ENCODE results near the gene CENPX. TPM values are rescaled to one million over a fixed set of nuclear protein-coding genes. Genes with fewer than 3 reads are reported as not detected.

The CENPX gene
- total and polyA plus RNA-seq, 5 donors from 2014 or later = 31.4 to 66.4 (median 64.9) TPM

- ATAC-seq (ENCODE audit: low read depth in 2 of 2) = no peak
- no peaks in the 10 kb centered on the region for H3K27me3 ChIP-seq (ENCODE audit: control insufficient read depth, insufficient read depth, low read length)
- peak overlapping the region in 1 of 4 donors; percentile 69 for H3K4me3 Mint-ChIP-seq
- no peaks in the 10 kb centered on the region for H3K9me3 ChIP-seq (ENCODE audit: control insufficient read depth in 2 of 2, low read length in 2 of 2)
- peaks cover 0 to 2% (median 0%) of the 10 kb centered on the region in 7 donors for H3K9me3 Mint-ChIP-seq
- peaks cover 1% of the 10 kb centered on the region for H3K36me3 Mint-ChIP-seq
- no peak overlapping the region for H3K4me3 ChIP-seq (ENCODE audit: low read depth, low read length)
- peaks cover 9% of the 10 kb centered on the region for H3K36me3 ChIP-seq (ENCODE audit: control insufficient read depth, insufficient read depth, low read length)
- H3K4me1 ChIP-seq (ENCODE audit: control insufficient read depth, insufficient read depth, low read length, poor library complexity, severe bottlenecking) = peaks cover 25% of the 10 kb centered on the region
- no peak for DNase-seq
- no peak overlapping the region for H3K27ac Mint-ChIP-seq
- H3K27me3 Mint-ChIP-seq = no peaks in the 10 kb centered on the region
- H3K27ac ChIP-seq (ENCODE audit: insufficient read depth, low read length, poor library complexity, severe bottlenecking) = no peak overlapping the region
- H3K4me1 Mint-ChIP-seq = peaks cover 0 to 19% (median 3%) of the 10 kb centered on the region in 4 donors
Measured at GRCh38 chr17:82062984-82063368, 40.3 kb upstream of the CENPX start.

GRCh38 chr17:82062076-82062983 is 39.7 kb upstream of the CENPX start:
- DNase-seq = no peak
- no peak overlapping the region for H3K27ac Mint-ChIP-seq
- no peaks in the 10 kb centered on the region for H3K27me3 ChIP-seq (ENCODE audit: control insufficient read depth, insufficient read depth, low read length)
- H3K4me1 ChIP-seq (ENCODE audit: control insufficient read depth, insufficient read depth, low read length, poor library complexity, severe bottlenecking) = peaks cover 25% of the 10 kb centered on the region
- ATAC-seq (ENCODE audit: low read depth in 2 of 2) = no peak
- peak overlapping the region in 3 of 4 donors; percentile 39 to 69 (median 41) for H3K4me3 Mint-ChIP-seq
- H3K36me3 ChIP-seq (ENCODE audit: control insufficient read depth, insufficient read depth, low read length) = peaks cover 15% of the 10 kb centered on the region
- H3K9me3 ChIP-seq (ENCODE audit: control insufficient read depth in 2 of 2, low read length in 2 of 2) = no peaks in the 10 kb centered on the region
- H3K4me1 Mint-ChIP-seq = peaks cover 0 to 19% (median 3%) of the 10 kb centered on the region in 4 donors
- H3K27me3 Mint-ChIP-seq = no peaks in the 10 kb centered on the region
- H3K4me3 ChIP-seq (ENCODE audit: low read depth, low read length) = no peak overlapping the region
- H3K27ac ChIP-seq (ENCODE audit: insufficient read depth, low read length, poor library complexity, severe bottlenecking) = no peak overlapping the region
- H3K9me3 Mint-ChIP-seq = peaks cover 0 to 2% (median 0%) of the 10 kb centered on the region in 7 donors
- peaks cover 5% of the 10 kb centered on the region for H3K36me3 Mint-ChIP-seq

GRCh38 chr17:82061047-82061925 is 38.6 kb upstream of the CENPX start:
- Mint-ChIP-seq H3K36me3 (peaks cover 5% of the 10 kb centered on the region), H3K4me1 (peaks cover 0 to 13% (median 1%) of the 10 kb centered on the region in 4 donors), H3K4me3 (no peak overlapping the region), H3K9me3 (peaks cover 0 to 2% (median 0%) of the 10 kb centered on the region in 7 donors), H3K27ac (no peak overlapping the region), H3K27me3 (no peaks in the 10 kb centered on the region)
- Histone ChIP-seq H3K27me3 (ENCODE audit: control insufficient read depth, insufficient read depth, low read length) (no peaks in the 10 kb centered on the region), H3K36me3 (ENCODE audit: control insufficient read depth, insufficient read depth, low read length) (peaks cover 18% of the 10 kb centered on the region), H3K27ac (ENCODE audit: insufficient read depth, low read length, poor library complexity, severe bottlenecking) (no peak overlapping the region), H3K4me1 (ENCODE audit: control insufficient read depth, insufficient read depth, low read length, poor library complexity, severe bottlenecking) (peaks cover 23% of the 10 kb centered on the region), H3K4me3 (ENCODE audit: low read depth, low read length) (no peak overlapping the region), H3K9me3 (ENCODE audit: control insufficient read depth in 2 of 2, low read length in 2 of 2) (no peaks in the 10 kb centered on the region)
- no peak for ATAC-seq (ENCODE audit: low read depth in 2 of 2)
- DNase-seq = no peak

GRCh38 chr17:82060614-82061013 is 37.9 kb upstream of the CENPX start:
- Mint-ChIP-seq H3K27me3 (no peaks in the 10 kb centered on the region), H3K4me1 (peaks cover 0 to 10% (median 0%) of the 10 kb centered on the region in 4 donors), H3K27ac (no peak overlapping the region), H3K4me3 (no peak overlapping the region), H3K9me3 (peaks cover 0 to 2% (median 0%) of the 10 kb centered on the region in 7 donors), H3K36me3 (peaks cover 5% of the 10 kb centered on the region)
- H3K9me3 ChIP-seq (ENCODE audit: control insufficient read depth in 2 of 2, low read length in 2 of 2) = no peaks in the 10 kb centered on the region
- peaks cover 22% of the 10 kb centered on the region for H3K36me3 ChIP-seq (ENCODE audit: control insufficient read depth, insufficient read depth, low read length)
- H3K27ac ChIP-seq (ENCODE audit: insufficient read depth, low read length, poor library complexity, severe bottlenecking) = no peak overlapping the region
- H3K4me3 ChIP-seq (ENCODE audit: low read depth, low read length) = no peak overlapping the region
- ATAC-seq (ENCODE audit: low read depth in 2 of 2) (no peak), DNase-seq (no peak)
- no peaks in the 10 kb centered on the region for H3K27me3 ChIP-seq (ENCODE audit: control insufficient read depth, insufficient read depth, low read length)
- peaks cover 18% of the 10 kb centered on the region for H3K4me1 ChIP-seq (ENCODE audit: control insufficient read depth, insufficient read depth, low read length, poor library complexity, severe bottlenecking)

GRCh38 chr17:82060001-82060380 is 37.3 kb upstream of the CENPX start:
- H3K4me1 ChIP-seq (ENCODE audit: control insufficient read depth, insufficient read depth, low read length, poor library complexity, severe bottlenecking) = peaks cover 15% of the 10 kb centered on the region
- peaks cover 26% of the 10 kb centered on the region for H3K36me3 ChIP-seq (ENCODE audit: control insufficient read depth, insufficient read depth, low read length)
- no peak overlapping the region for H3K27ac ChIP-seq (ENCODE audit: insufficient read depth, low read length, poor library complexity, severe bottlenecking)
- DNase-seq = no peak
- peaks cover 0 to 11% (median 0%) of the 10 kb centered on the region in 4 donors for H3K4me1 Mint-ChIP-seq
- no peaks in the 10 kb centered on the region for H3K27me3 Mint-ChIP-seq
- H3K9me3 ChIP-seq (ENCODE audit: control insufficient read depth in 2 of 2, low read length in 2 of 2) = no peaks in the 10 kb centered on the region
- no peak overlapping the region for H3K4me3 ChIP-seq (ENCODE audit: low read depth, low read length)
- no peak overlapping the region for H3K27ac Mint-ChIP-seq
- H3K4me3 Mint-ChIP-seq = no peak overlapping the region
- H3K27me3 ChIP-seq (ENCODE audit: control insufficient read depth, insufficient read depth, low read length) = no peaks in the 10 kb centered on the region
- H3K9me3 Mint-ChIP-seq = peaks cover 0 to 2% (median 0%) of the 10 kb centered on the region in 7 donors
- no peak for ATAC-seq (ENCODE audit: low read depth in 2 of 2)
- H3K36me3 Mint-ChIP-seq = peaks cover 5% of the 10 kb centered on the region

GRCh38 chr17:82059272-82060000 is 36.8 kb upstream of the CENPX start:
- H3K9me3 ChIP-seq (ENCODE audit: control insufficient read depth in 2 of 2, low read length in 2 of 2) = no peaks in the 10 kb centered on the region
- H3K9me3 Mint-ChIP-seq = peaks cover 0 to 2% (median 0%) of the 10 kb centered on the region in 7 donors
- ATAC-seq (ENCODE audit: low read depth in 2 of 2) = no peak
- no peak overlapping the region for H3K27ac ChIP-seq (ENCODE audit: insufficient read depth, low read length, poor library complexity, severe bottlenecking)
- peak overlapping the region in 1 of 3 donors; percentile 43 for H3K27ac Mint-ChIP-seq
- no peaks in the 10 kb centered on the region for H3K27me3 Mint-ChIP-seq
- no peaks in the 10 kb centered on the region for H3K27me3 ChIP-seq (ENCODE audit: control insufficient read depth, insufficient read depth, low read length)
- peaks cover 29% of the 10 kb centered on the region for H3K36me3 ChIP-seq (ENCODE audit: control insufficient read depth, insufficient read depth, low read length)
- no peak overlapping the region for H3K4me3 ChIP-seq (ENCODE audit: low read depth, low read length)
- H3K4me3 Mint-ChIP-seq = no peak overlapping the region
- H3K36me3 Mint-ChIP-seq = peaks cover 5% of the 10 kb centered on the region
- peaks cover 0 to 10% (median 0%) of the 10 kb centered on the region in 4 donors for H3K4me1 Mint-ChIP-seq
- no peak for DNase-seq
- H3K4me1 ChIP-seq (ENCODE audit: control insufficient read depth, insufficient read depth, low read length, poor library complexity, severe bottlenecking) = peaks cover 10% of the 10 kb centered on the region

GRCh38 chr17:82058855-82059249 is 36.2 kb upstream of the CENPX start:
- H3K27me3 ChIP-seq (ENCODE audit: control insufficient read depth, insufficient read depth, low read length) = no peaks in the 10 kb centered on the region
- H3K4me3 ChIP-seq (ENCODE audit: low read depth, low read length) = no peak overlapping the region
- Mint-ChIP-seq H3K27me3 (no peaks in the 10 kb centered on the region), H3K27ac (peak overlapping the region in 1 of 3 donors; percentile 56), H3K4me1 (peaks cover 0 to 4% (median 0%) of the 10 kb centered on the region in 4 donors), H3K9me3 (peaks cover 0 to 2% (median 0%) of the 10 kb centered on the region in 7 donors), H3K4me3 (peak overlapping the region in 1 of 4 donors; percentile 55), H3K36me3 (peaks cover 5% of the 10 kb centered on the region)
- no peak overlapping the region for H3K27ac ChIP-seq (ENCODE audit: insufficient read depth, low read length, poor library complexity, severe bottlenecking)
- H3K9me3 ChIP-seq (ENCODE audit: control insufficient read depth in 2 of 2, low read length in 2 of 2) = no peaks in the 10 kb centered on the region
- no peak for ATAC-seq (ENCODE audit: low read depth in 2 of 2)
- peaks cover 32% of the 10 kb centered on the region for H3K36me3 ChIP-seq (ENCODE audit: control insufficient read depth, insufficient read depth, low read length)
- H3K4me1 ChIP-seq (ENCODE audit: control insufficient read depth, insufficient read depth, low read length, poor library complexity, severe bottlenecking) = peaks cover 5% of the 10 kb centered on the region
- no peak for DNase-seq

All from CD4-positive, CD25-positive, alpha-beta regulatory T cell (primary cell).